ENCODE results near the gene HRNR.

The HRNR gene

DNA sequence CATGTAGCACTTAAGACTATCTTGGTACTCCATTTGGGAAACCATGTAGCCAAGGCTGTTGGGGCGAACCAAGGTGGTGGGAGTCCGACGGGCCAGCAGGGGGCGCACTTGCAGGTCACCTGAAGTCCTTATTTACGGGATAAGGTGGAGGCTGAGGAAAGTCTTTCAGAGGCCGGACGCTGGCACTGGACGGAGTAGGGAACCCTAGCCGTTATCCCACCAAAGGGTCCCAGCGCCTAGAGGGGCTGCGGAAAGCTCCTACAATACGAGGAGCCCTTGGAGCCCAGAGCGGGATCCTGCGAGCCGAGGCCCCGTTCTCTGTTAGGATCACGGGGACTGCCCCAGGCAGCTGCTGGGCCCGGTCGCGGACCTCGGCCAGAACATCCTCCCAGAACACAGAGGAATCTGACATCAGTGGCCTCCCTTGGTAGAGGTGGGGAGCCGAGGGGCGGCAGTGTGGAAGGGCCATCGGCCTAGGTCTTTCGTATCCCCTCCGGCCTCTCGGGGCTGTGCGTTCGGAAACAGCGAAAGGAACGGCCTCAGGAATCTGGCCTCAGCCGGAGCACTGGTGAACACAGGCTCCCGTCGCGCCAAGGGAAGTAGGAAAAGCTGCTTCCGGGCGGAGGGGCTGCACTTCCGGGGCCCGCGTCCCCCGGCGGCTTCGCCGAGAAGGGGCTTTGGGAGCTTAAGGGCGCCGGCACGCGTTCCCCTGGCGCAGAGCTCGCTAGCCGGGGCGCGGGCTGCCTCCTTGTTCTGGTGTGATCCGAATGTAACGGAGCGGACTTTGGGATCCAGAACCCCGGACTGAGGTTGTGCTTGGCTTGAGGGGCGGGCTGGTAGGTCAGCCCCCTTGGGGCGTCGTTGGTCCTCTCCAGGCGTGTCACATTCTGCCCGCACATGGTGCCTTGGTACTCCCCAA is 35.1 kb downstream of the HRNR start:
- no peak for DNase-seq

DNA sequence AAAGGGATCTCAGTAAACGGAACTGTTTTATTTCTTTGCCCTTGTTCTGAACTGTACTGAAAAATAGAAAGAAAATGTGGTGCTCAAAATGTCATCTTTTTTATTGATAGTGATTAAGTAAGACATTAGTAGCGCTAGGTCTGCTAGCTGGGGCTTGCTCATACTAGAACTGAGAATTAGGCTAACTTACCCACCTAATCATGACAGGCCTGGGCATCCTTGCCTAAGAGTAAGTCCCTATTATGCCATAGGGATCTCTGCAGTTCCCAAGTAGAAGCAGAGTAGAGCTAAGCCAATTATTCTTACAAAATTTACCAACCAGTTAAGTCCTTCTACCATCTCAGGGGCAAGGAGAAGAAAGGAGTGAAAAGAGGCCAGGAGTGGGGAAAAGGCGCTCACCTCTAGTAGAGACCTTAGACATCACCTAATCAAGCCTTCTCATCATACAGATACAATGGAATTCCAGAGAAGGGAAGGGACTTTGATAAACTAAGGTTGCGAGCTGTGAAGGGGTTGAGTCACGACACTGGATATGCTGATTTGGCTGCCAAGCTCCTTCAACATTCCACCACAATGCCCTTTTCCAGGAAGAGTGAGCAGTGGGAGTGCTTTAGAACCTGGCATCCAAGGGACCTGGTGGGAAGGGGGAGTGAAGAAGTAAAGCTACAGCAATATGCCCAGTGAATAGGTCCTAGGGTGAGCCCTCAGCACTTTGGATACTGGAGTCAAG is 37.3 kb downstream of the HRNR start:
- no peak for DNase-seq

DNA sequence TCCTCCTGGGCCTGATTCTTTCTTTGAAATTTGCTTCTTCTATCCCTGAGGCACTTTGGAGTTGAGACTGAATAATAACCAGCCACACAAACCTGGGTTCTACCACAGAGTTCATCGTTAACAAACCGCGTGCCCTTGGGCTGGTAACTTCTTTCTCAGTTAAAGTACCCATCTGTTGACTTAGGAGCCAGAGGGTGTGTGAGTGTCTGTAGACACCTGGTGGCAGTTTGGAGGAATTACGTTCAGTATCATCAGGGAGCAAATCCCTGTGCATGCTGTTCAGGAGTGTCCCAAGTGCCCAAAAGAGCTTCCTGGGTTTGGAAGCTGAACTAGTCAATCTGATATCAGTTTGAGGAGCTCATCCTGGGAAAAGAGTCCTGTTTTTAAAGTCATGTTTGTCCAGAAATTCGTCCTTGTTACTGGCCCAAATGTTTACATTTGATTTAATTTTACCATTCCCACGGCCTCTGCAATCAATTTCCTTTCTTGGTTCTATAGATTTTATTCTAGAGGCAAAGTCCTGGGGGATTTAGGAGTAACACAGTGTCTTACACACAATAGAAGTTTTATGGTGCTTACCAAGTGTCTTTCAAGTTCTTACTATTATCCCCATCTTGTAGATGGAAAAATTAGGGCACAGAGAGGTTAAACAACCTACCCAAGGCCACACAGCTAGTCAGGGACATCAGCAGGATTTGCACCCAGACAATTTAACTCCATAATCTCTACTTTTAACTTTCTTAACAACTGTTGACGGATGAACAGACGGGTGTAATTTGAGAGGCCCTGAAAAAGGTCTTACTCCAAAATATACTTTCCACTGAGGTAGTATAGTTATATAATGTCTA is 38.2 kb downstream of the HRNR start:
- peak; percentile 76 for DNase-seq

DNA sequence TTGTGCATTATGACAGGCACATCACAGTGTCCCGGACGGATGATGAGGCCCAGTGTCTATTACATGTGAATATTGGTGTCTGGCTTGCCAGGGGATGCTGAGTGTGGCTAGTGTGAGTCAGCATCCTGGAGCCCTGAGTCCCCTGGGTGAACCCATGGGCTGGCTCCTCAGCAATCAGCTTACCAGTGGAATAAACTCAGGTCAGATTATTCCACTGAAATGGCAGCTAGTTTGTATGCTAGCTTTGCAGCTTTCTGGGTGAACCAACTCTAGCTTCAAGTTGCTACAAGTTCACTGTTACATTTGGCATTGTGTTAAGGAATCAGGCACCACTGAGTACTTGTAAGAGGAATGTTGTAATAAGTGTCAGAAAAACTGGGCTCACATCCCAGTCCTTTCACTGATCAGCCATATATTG is 41.0 kb downstream of the HRNR start:
- peak; percentile 60 for DNase-seq

DNA sequence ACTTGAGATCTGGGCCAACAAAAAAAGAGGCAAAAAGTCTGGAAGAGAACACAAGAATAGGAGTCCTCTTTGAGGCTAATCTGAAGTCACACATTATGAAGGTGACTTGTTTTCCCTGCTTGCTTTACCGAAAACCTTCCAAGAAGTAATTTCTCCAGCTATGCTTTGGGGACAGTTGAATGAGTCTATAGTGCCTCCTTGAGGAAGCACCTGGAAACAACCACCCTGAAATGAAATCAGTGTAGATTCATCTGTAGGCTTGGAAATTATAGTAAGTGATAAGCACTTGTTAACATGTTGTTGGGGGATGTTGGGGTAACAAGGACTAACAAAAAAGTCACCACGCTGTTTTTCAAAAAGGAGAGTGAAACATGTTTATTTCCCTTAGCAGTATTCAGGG is 41.6 kb downstream of the HRNR start:
- no peak for DNase-seq

DNA sequence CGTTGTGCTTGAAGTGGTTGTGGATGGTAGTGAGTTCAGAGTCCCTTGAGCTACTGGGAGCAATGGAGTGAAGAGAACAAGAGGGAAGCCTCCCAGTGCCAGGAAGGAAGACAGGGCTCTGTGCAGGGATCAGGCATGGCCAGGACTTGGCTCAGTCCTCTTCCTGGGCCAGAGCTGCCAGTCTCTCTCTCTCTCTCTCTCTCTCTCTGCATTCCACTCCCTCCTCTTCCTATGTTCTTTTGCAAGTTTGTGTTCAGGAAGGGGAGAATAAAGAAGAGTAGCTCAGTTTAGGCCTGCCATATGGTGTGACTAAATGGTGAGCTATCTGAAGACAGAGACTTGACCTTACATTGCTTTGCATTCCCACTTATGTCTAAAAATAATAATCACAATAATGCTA is 44.4 kb downstream of the HRNR start:
- no peak for DNase-seq

DNA sequence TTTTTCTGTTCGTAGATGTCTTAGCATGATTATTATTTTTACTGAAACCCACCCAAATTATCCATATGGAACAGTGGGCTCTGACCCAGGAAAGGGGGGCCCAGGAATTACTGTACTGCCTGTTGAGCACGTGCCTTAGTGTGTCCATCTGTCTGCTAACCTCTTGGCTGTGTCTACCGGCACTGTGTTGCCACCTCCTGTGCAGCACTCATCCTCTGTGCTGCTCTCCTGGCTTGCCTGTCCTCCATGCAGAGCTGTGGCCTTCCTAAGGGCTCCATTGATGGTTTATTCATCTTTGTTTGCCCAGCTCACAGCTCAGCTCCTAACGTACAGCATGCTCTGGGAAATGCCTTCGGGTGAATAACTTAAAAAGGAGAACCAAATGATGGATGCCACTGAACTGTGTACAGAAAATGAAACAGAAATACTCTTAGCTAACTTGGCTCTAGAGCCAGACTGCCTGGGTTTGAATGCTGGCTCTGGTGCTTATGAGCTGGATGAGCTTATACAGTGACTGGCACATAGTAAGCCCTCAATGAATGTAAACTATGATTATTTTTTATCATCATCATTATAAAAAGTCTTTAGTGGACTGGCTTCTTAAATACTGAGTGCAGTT is 53.6 kb downstream of the HRNR start:
- no peak for DNase-seq

DNA sequence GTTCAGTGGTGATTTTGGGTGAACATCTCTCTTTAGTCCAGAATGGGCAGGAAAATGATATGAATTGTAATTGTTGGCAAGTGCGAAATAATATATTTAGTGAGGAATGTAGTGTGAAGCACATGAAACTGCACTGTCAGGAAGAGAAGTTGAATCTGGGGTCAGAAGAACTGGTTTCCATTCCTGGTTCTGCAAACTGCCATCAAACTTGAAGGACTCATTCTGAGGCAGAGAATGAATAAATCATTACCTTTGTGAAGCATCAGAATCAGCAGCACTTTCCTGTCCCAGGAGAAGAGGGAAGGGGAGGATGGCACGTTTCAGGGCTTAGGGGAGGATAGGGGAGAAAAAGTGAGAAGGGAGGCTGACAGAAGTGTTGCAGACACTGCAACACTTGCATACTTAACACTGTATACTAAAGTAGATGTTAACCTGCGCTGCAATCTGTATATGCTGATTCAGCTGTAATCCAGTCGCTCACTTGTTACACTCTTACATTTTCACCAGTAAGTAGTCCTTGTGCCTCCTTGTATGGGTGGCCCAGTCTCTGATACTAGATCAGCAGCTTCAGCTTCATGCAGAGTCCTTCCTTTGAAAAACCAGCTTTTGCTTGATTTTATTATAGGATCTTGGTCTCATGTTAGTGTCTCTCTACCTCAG is 54.5 kb downstream of the HRNR start:
- DNase-seq, result no peak

DNA sequence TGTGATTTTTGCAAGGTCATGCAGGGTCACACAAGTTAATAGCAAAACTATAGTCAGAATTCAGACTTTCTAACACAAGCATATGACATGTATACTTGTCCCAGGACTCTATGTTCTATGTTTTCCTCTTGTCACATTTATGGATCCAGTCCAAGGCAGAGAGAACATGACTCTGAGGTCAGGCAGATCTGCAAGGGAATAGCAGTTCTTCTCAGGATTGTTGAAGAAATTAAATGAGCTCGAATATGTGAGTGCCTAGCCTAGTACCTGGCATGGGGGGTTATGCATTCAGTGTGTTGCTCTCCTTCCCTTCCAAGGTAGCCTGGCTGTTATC is 55.5 kb downstream of the HRNR start:
- DNase-seq, result no peak

DNA sequence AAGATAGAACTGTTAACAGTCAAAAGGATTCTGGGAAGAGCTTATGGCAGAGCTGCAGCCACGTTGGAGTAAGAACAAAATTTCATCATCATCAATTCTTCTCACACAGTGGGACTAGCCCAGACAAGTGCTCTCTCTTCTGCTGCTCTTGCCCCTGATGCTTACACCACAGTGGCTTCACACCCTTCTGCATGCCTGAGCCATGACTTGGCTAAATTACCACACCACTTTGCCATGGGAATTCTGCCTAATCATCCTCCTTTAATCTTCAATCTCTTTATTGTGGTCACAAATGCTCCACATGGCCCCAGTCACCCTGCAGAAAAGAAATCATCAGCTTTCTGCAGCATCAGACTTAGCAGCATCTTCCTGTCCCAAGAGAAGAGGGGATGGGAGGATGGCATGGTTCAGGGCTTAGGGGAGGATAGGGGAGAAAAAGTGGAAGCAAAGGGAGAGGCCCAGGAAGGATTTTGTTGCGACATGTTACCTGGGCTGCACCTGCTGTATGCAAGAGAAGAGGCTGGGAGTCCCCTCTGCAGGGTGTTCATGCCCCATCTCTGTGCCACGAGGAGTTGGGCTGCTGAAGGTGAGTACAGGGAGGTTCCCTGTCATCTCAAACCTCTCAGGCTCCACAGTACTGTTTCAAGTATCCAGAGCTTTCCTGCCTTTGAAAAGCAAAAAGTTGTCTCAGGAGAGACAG is 56.0 kb downstream of the HRNR start:
- peak; percentile 95 for DNase-seq

DNA sequence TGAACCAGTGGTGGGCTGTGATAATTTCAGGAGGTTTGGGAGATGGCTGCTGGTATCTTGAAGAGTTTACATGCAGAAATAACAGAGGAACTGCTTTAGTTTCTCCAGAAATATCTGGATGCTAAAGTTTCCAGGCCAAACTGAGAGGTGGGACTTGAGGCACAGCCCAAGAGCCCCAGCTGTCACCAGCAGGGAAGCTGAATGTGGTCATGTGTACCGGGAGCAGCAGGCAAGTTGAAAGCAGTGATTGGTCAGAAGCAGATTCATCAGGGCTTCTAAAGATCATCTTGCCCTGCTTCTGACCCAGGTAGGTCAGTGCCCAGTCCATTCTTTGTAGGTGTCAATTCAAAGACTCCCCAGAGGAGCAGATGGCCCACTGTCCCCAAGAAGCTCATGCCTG is 57.0 kb downstream of the HRNR start:
- DNase-seq, result no peak

DNA sequence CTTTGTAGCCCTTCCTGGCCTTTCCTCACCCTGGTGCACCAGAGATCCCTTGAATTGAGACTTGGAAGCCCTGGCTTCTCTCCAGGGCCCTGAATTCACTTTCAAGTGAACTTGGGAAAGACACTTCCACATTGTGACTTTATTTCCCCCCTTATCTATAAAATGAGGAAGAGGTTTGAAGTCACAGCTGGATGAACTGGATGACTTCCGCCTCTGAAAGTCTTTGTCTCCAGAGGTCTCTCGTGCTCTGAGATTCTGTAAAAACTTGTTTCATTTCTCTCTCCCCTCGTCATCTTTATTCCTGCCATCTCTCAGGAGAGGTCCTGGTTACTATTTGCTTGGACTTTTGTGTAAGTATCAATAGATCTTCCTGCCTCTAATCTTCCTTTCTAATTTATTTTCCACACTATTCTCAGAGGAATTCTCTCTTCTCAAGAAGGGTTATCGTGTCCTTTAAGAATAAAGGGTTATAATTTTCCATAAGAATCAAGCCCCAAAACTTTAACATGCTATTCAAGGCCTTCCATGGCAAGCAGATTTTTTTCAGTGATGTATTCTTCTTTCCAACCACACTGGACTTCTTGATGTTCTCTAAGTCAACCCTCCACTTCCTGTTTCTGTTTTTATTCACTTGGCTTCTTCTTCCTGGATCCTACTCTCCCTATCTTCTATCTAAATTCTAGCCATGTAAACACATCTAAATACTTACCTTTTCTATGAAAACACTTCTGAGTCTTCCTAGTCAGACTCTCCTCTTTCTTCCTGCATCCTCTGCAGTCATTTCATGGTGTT is 58.5 kb downstream of the HRNR start:
- DNase-seq, result no peak

DNA sequence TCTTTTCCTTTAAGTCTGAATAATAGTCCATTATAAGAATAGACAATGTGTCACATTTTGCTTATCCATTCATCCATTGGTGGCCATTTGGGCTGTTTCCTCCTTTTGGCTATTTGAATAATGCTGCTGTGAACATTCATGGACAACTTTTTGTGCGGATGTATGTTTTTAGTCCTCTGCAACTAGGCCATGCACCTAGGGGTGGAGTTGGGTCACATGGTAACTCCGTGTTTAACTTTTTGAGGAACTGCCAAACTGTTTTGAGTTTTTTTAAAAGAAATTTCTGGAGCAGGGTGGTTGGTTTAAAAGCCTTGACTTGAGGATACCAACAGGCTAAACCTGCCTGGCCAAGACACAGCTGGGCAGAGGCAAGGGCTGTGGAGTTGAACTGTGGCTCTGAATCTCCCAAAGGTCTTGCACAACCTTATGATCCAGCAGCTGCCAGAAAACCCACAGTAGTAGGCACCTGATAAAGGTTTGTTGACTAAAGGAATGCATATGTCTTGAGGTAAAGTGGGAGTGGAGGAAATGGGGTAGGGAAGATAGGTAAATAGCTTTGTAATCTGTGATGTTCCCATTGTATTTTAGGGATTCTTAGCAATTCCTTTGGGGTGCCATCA is 59.4 kb downstream of the HRNR start:
- no peak for DNase-seq

DNA sequence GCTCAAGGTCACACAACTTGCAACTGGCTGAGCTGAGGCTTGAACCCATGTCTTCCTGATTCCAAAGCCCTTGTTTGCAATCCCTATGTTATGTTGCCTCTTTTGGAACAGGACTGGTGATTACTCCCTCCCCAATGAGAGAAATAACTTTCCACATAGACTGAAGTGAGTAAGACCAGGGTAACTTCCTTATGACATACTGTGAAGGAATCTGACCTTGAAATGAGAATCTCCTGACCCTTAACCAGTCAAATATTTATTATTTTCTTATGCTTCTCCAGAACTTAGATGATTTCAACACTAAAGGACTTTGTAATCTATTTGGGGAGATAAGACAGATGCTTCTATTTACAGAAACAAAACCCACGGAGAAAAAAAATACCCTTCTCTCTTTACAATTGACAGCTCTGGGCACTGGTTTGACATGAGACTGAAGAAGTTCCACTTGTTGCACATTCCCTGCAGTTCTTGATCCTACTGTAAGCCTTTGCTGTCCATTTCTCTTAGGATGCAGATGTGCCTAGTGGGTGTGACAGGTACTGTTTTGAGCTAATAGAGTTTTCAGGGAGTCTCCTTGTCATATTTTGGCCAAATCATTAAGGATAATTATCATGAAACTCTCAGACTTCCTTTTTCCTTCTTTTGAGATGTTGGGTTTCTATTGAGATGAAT is 61.1 kb downstream of the HRNR start:
- no peak for DNase-seq

Data from islet precursor cell (in vitro differentiated cells).